Hepatocyte (in vitro differentiated cells): ENCODE data around the gene CCNG2. TPM values are rescaled to one million over a fixed set of nuclear protein-coding genes. Genes with fewer than 3 reads are reported as not detected.

ENCODE experiments used
- DNase-seq: peaks from one replicate; pipeline ENCODE4 v3.0.0-alpha.2; 2016; ENCODE audit warnings: low spot score
- H2AFZ ChIP-seq: fragments of 200-600 bp; sonication (generic); 2 replicates; pipeline ENCODE4 v1.6.0; 2016; ENCODE audit warnings: antibody characterized with exemption, mild to moderate bottlenecking
- H3K27ac ChIP-seq: fragments of 200-600 bp; sonication (generic); 2 replicates; pipeline ENCODE4 v1.5.1; 2016; ENCODE audit warnings: mild to moderate bottlenecking
- H3K27me3 ChIP-seq: fragments of 200-600 bp; sonication (generic); 2 replicates; pipeline ENCODE4 v1.6.1; 2016
- H3K36me3 ChIP-seq: fragments of 200-600 bp; sonication (generic); replicated peaks from 2 replicates; pipeline ENCODE4 v1.5.1; 2016; ENCODE audit warnings: low read depth; ENCODE audit not compliant: insufficient read depth
- H3K4me1 ChIP-seq: fragments of 200-600 bp; sonication (generic); 2 replicates; pipeline ENCODE4 v1.5.1; 2016; ENCODE audit warnings: mild to moderate bottlenecking, moderate library complexity; ENCODE audit not compliant: insufficient read depth
- H3K4me2 ChIP-seq: fragments of 200-600 bp; sonication (generic); 2 replicates; pipeline ENCODE4 v1.6.0; 2016
- H3K4me3 ChIP-seq: fragments of 200-600 bp; sonication (generic); 2 replicates; pipeline ENCODE4 v1.5.1; 2016; ENCODE audit warnings: mild to moderate bottlenecking
- H3K79me2 ChIP-seq: fragments of 200-600 bp; sonication (generic); 2 replicates; pipeline ENCODE4 v1.6.0; 2017; ENCODE audit warnings: mild to moderate bottlenecking
- H3K9me2 ChIP-seq: fragments of 200-600 bp; sonication (generic); replicated peaks from 2 replicates; pipeline ENCODE4 v1.6.0; 2017; ENCODE audit warnings: mild to moderate bottlenecking; ENCODE audit not compliant: insufficient read depth
- H3K9me3 ChIP-seq: fragments of 200-600 bp; sonication (generic); 2 replicates; pipeline ENCODE4 v1.5.1; 2016; ENCODE audit warnings: low read depth, mild to moderate bottlenecking
- H4K20me1 ChIP-seq: fragments of 200-600 bp; sonication (generic); 2 replicates; pipeline ENCODE4 v1.6.0; 2016; ENCODE audit warnings: mild to moderate bottlenecking; ENCODE audit not compliant: insufficient read depth, poor library complexity, severe bottlenecking
- EZH2 ChIP-seq: fragments of 200-600 bp; sonication (generic); IDR thresholded peaks from 2 replicates; pipeline ENCODE4 v1.6.1; 2016; ENCODE audit warnings: antibody characterized with exemption, mild to moderate bottlenecking, borderline replicate concordance
- EZH2phosphoT487 ChIP-seq: fragments of 200-600 bp; sonication (generic); IDR thresholded peaks from one replicate; pipeline ENCODE4 v1.6.1; 2018; ENCODE audit warnings: antibody characterized with exemption, mild to moderate bottlenecking, low read depth, moderate library complexity; ENCODE audit not compliant: unreplicated experiment, severe bottlenecking
- WGBS: methylation state at CpG from one replicate; pipeline ENCODE4 v1.1.6; 2016; ENCODE audit warnings: low lambda C conversion rate; ENCODE audit errors: missing lambda C conversion rate; 5-methylcytosine and 5-hydroxymethylcytosine counted together
- polyA plus RNA-seq: library from polyadenylated mRNA; unstranded; fragments of >200 nt; fragmentation: Nextera tagmentation; extraction: Ambion mirVana; gene quantifications from 2 replicates; pipeline ENCODE4 v1.2.1, GENCODE V29; 2016
- total RNA-seq: library from RNA; depleted of rRNA; stranded (reverse); fragments of >200 nt; gene quantifications from 2 replicates; pipeline ENCODE4 v1.2.3, GENCODE V29; 2014
- TF ChIP-seq, protein P1 (sequence below): fragments of 200-600 bp; sonication (generic); IDR thresholded peaks from 2 replicates; pipeline ENCODE4 v1.5.1; 2016; ENCODE audit warnings: antibody characterized with exemption, mild to moderate bottlenecking; ENCODE audit not compliant: poor library complexity

CCNG2 gene
- total and polyA plus RNA-seq, 2 experiments from 2014 or later, result 73.8 to 127 TPM

- Histone ChIP-seq H3K4me2 (no peak overlapping the region), H3K9me3 (no peaks in the 10 kb centered on the region), H4K20me1 (no peaks in the 10 kb centered on the region), H3K9me2 (no peaks in the 10 kb centered on the region), H3K27ac (peak overlapping the region; percentile 92), H2AFZ (no peak overlapping the region), H3K36me3 (no peaks in the 10 kb centered on the region), H3K27me3 (no peaks in the 10 kb centered on the region), H3K79me2 (no peaks in the 10 kb centered on the region), H3K4me1 (peaks cover 48% of the 10 kb centered on the region), H3K4me3 (no peak overlapping the region)
- DNase-seq, result no peak
- TF ChIP-seq, protein P1, sequence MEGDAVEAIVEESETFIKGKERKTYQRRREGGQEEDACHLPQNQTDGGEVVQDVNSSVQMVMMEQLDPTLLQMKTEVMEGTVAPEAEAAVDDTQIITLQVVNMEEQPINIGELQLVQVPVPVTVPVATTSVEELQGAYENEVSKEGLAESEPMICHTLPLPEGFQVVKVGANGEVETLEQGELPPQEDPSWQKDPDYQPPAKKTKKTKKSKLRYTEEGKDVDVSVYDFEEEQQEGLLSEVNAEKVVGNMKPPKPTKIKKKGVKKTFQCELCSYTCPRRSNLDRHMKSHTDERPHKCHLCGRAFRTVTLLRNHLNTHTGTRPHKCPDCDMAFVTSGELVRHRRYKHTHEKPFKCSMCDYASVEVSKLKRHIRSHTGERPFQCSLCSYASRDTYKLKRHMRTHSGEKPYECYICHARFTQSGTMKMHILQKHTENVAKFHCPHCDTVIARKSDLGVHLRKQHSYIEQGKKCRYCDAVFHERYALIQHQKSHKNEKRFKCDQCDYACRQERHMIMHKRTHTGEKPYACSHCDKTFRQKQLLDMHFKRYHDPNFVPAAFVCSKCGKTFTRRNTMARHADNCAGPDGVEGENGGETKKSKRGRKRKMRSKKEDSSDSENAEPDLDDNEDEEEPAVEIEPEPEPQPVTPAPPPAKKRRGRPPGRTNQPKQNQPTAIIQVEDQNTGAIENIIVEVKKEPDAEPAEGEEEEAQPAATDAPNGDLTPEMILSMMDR, result no peak
- TF ChIP-seq EZH2 (no peak), EZH2phosphoT487 (no peak)
- 87% methylated on average over 2 of the region's 2 CpGs for WGBS
These were observed 8.9 kb upstream of the CCNG2 start for GRCh38 chr4:77148078-77148477.

GRCh38 chr4:77149789-77150188 lies 7.2 kb upstream of the CCNG2 start:
- Histone ChIP-seq H3K4me3 (no peak overlapping the region), H4K20me1 (no peaks in the 10 kb centered on the region), H2AFZ (no peak overlapping the region), H3K79me2 (no peaks in the 10 kb centered on the region), H3K27me3 (no peaks in the 10 kb centered on the region), H3K36me3 (no peaks in the 10 kb centered on the region), H3K27ac (no peak overlapping the region), H3K4me2 (no peak overlapping the region), H3K9me3 (no peaks in the 10 kb centered on the region), H3K4me1 (peaks cover 54% of the 10 kb centered on the region), H3K9me2 (no peaks in the 10 kb centered on the region)
- DNase-seq, result no peak
- TF ChIP-seq, protein P1, result no peak
- TF ChIP-seq EZH2phosphoT487 (no peak), EZH2 (no peak)
- 91% methylated on average over 1 of the region's 1 CpG for WGBS

- no peak for TF ChIP-seq EZH2phosphoT487
- TF ChIP-seq, protein P1, result no peak
- no peak for TF ChIP-seq EZH2
- no peak overlapping the region for H3K4me3 ChIP-seq
- 90% methylated on average over 6 of the region's 6 CpGs for WGBS
- H3K9me2 ChIP-seq, result no peaks in the 10 kb centered on the region
- H3K36me3 ChIP-seq, result no peaks in the 10 kb centered on the region
- no peaks in the 10 kb centered on the region for H4K20me1 ChIP-seq
- H3K79me2 ChIP-seq, result no peaks in the 10 kb centered on the region
- H3K9me3 ChIP-seq, result no peaks in the 10 kb centered on the region
- no peak overlapping the region for H2AFZ ChIP-seq
- H3K4me1 ChIP-seq, result peaks cover 54% of the 10 kb centered on the region
- H3K27me3 ChIP-seq, result no peaks in the 10 kb centered on the region
- no peak overlapping the region for H3K4me2 ChIP-seq
- DNase-seq, result no peak
- no peak overlapping the region for H3K27ac ChIP-seq
These were observed 5.8 kb upstream of the CCNG2 start for GRCh38 chr4:77151241-77151640.

- TF ChIP-seq, protein P1, result no peak
- TF ChIP-seq EZH2phosphoT487 (no peak), EZH2 (no peak)
- Histone ChIP-seq H3K36me3 (no peaks in the 10 kb centered on the region), H3K4me3 (no peak overlapping the region), H3K9me3 (no peaks in the 10 kb centered on the region), H3K4me1 (peaks cover 42% of the 10 kb centered on the region), H3K79me2 (peaks cover 3% of the 10 kb centered on the region), H3K4me2 (peak overlapping the region; percentile 26), H2AFZ (peak overlapping the region; percentile 2), H3K27me3 (no peaks in the 10 kb centered on the region), H4K20me1 (no peaks in the 10 kb centered on the region), H3K27ac (peak overlapping the region; percentile 15), H3K9me2 (no peaks in the 10 kb centered on the region)
- peak; percentile 55 for DNase-seq
- 31% methylated on average over 5 of the region's 5 CpGs for WGBS
These were observed 4.6 kb upstream of the CCNG2 start for GRCh38 chr4:77152421-77152820.
